ENCODE data around the gene RGS4. TPM values are rescaled to one million over a fixed set of nuclear protein-coding genes. Genes with fewer than 3 reads are reported as not detected.

RGS4 gene
- total RNA-seq, 1 donor from 2014 or later = under 0.01 TPM

GRCh38 chr1:163093169-163093568 lies 24.0 kb downstream of the RGS4 start:
- FAIRE-seq (no peak), DNase-seq (ENCODE audit: low read depth) (no peak)
- no peak for TF ChIP-seq CTCF (IDR thresholded peaks at IDR 0.05; ENCODE audit: insufficient read depth, low read length, severe bottlenecking)
- Histone ChIP-seq H3K36me3 (ENCODE audit: control insufficient read depth, insufficient read depth, low read length) (no peaks in the 10 kb centered on the region), H3K27me3 (ENCODE audit: control insufficient read depth, insufficient read depth, low read length) (no peaks in the 10 kb centered on the region), H3K4me3 (ENCODE audit: low read depth, low read length) (no peak overlapping the region)

GRCh38 chr1:163093579-163093978 lies 24.4 kb downstream of the RGS4 start:
- no peaks in the 10 kb centered on the region for H3K27me3 ChIP-seq (ENCODE audit: control insufficient read depth, insufficient read depth, low read length)

GRCh38 chr1:163094182-163094581 lies 25.0 kb downstream of the RGS4 start:
- Histone ChIP-seq H3K27me3 (ENCODE audit: control insufficient read depth, insufficient read depth, low read length) (no peaks in the 10 kb centered on the region), H3K4me3 (ENCODE audit: low read depth, low read length) (no peak overlapping the region), H3K36me3 (ENCODE audit: control insufficient read depth, insufficient read depth, low read length) (no peaks in the 10 kb centered on the region)
- no peak for TF ChIP-seq CTCF (IDR thresholded peaks at IDR 0.05; ENCODE audit: insufficient read depth, low read length, severe bottlenecking)
- FAIRE-seq = no peak
- DNase-seq (ENCODE audit: low read depth) = peak; percentile 7

More at GRCh38 chr1:163093579-163093978, 24.4 kb downstream of the RGS4 start:
- H3K36me3 ChIP-seq (ENCODE audit: control insufficient read depth, insufficient read depth, low read length) = no peaks in the 10 kb centered on the region
- H3K4me3 ChIP-seq (ENCODE audit: low read depth, low read length) = no peak overlapping the region
- FAIRE-seq (no peak), DNase-seq (ENCODE audit: low read depth) (no peak)
- TF ChIP-seq CTCF (IDR thresholded peaks at IDR 0.05; ENCODE audit: insufficient read depth, low read length, severe bottlenecking) = no peak

GRCh38 chr1:163094589-163094988 lies 25.4 kb downstream of the RGS4 start:
- Histone ChIP-seq H3K4me3 (ENCODE audit: low read depth, low read length) (no peak overlapping the region), H3K27me3 (ENCODE audit: control insufficient read depth, insufficient read depth, low read length) (no peaks in the 10 kb centered on the region), H3K36me3 (ENCODE audit: control insufficient read depth, insufficient read depth, low read length) (no peaks in the 10 kb centered on the region)
- no peak for TF ChIP-seq CTCF (IDR thresholded peaks at IDR 0.05; ENCODE audit: insufficient read depth, low read length, severe bottlenecking)
- no peak for FAIRE-seq
- DNase-seq (ENCODE audit: low read depth) = peak; percentile 20

GRCh38 chr1:163095213-163095612 lies 26.1 kb downstream of the RGS4 start:
- H3K4me3 ChIP-seq (ENCODE audit: low read depth, low read length) = no peak overlapping the region
- H3K36me3 ChIP-seq (ENCODE audit: control insufficient read depth, insufficient read depth, low read length) = no peaks in the 10 kb centered on the region
- FAIRE-seq (no peak), DNase-seq (ENCODE audit: low read depth) (no peak)
- TF ChIP-seq CTCF (IDR thresholded peaks at IDR 0.05; ENCODE audit: insufficient read depth, low read length, severe bottlenecking) = no peak
- no peaks in the 10 kb centered on the region for H3K27me3 ChIP-seq (ENCODE audit: control insufficient read depth, insufficient read depth, low read length)

GRCh38 chr1:163102590-163102989 lies 33.4 kb downstream of the RGS4 start:
- Histone ChIP-seq H3K4me3 (ENCODE audit: low read depth, low read length) (no peak overlapping the region), H3K27me3 (ENCODE audit: control insufficient read depth, insufficient read depth, low read length) (no peaks in the 10 kb centered on the region), H3K36me3 (ENCODE audit: control insufficient read depth, insufficient read depth, low read length) (no peaks in the 10 kb centered on the region)
- TF ChIP-seq CTCF (IDR thresholded peaks at IDR 0.05; ENCODE audit: insufficient read depth, low read length, severe bottlenecking) = no peak
- no peak for FAIRE-seq
- DNase-seq (ENCODE audit: low read depth) = no peak
